Activated naive CD8-positive, alpha-beta T cell treated with anti-CD3 and anti-CD28 coated beads, Interleukin-2, amount 10 ng/mL, durations not matched to agents 7 days and 5 days (primary cell): ENCODE results near the gene DSCAM. TPM values are rescaled to one million over a fixed set of nuclear protein-coding genes. Genes with fewer than 3 reads are reported as not detected.

Experiments used
- ATAC-seq: fragments of 150-1000 bp; cut with Tn5 transposase; one replicate; pipeline ENCODE4 v1.10.0; 2021; ENCODE audit warnings: low read depth, moderate library complexity
- POLR2A ChIA-PET: fragments of 350-600 bp; sonication (Branson Sonifier 250); formaldehyde crosslinking; loops from one replicate; lab custom pipeline; 2021; ENCODE audit warnings: antibody characterized with exemption; lab: Charles Lee
- DNase-seq: peaks from one replicate; pipeline ENCODE4 v3.0.0; 2021
- H3K27ac Mint-ChIP-seq: one replicate; pipeline ENCODE4 v1.8.0; 2022; ENCODE audit warnings: mild to moderate bottlenecking, mixed read lengths
- H3K27me3 Mint-ChIP-seq: one replicate; pipeline ENCODE4 v1.8.0; 2022; ENCODE audit warnings: mild to moderate bottlenecking, moderate library complexity, mixed read lengths
- H3K36me3 Mint-ChIP-seq: one replicate; pipeline ENCODE4 v1.8.0; 2021; ENCODE audit warnings: mild to moderate bottlenecking, mixed read lengths
- H3K4me1 Mint-ChIP-seq: one replicate; pipeline ENCODE4 v1.8.0; 2021; ENCODE audit warnings: mixed read lengths
- H3K4me3 Mint-ChIP-seq: one replicate; pipeline ENCODE4 v1.8.0; 2022; ENCODE audit warnings: mild to moderate bottlenecking, moderate library complexity, mixed read lengths
- H3K9me3 Mint-ChIP-seq: one replicate; pipeline ENCODE4 v1.8.0; 2021; ENCODE audit warnings: mixed read lengths
- total RNA-seq, 2 experiments: library from RNA; stranded (reverse); gene quantifications; one replicate each; pipeline ENCODE4 v1.2.3, GENCODE V29; 2021

The DSCAM gene
- total RNA-seq, 2 experiments from 2014 or later, result not detected

DNA sequence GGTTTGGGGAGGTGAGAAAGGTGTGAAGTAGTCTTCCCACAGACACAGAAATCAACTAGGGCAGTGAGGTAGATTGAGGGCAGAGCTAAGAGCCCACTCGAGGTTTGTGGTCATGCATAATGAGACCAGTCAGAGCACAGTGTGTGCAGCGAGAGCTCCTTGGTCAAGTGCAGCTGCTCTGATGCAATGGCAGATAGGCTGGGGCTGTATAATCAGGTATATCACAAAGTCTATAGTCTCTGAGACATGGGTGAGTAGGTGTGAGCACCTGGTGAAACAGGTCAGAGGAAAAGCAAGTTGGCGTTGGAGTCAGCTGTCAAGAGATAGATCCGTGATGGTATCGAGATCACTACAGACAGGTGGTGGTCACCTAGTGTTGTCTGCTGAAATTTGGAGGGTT is 17.6 kb downstream of the DSCAM start:
- Mint-ChIP-seq H3K4me1 (peaks cover 3% of the 10 kb centered on the region), H3K36me3 (no peaks in the 10 kb centered on the region), H3K27me3 (no peaks in the 10 kb centered on the region), H3K4me3 (no peak overlapping the region), H3K9me3 (no peaks in the 10 kb centered on the region), H3K27ac (no peak overlapping the region)
- POLR2A ChIA-PET, result no interaction called here
- no peak for ATAC-seq
- DNase-seq, result no peak

DNA sequence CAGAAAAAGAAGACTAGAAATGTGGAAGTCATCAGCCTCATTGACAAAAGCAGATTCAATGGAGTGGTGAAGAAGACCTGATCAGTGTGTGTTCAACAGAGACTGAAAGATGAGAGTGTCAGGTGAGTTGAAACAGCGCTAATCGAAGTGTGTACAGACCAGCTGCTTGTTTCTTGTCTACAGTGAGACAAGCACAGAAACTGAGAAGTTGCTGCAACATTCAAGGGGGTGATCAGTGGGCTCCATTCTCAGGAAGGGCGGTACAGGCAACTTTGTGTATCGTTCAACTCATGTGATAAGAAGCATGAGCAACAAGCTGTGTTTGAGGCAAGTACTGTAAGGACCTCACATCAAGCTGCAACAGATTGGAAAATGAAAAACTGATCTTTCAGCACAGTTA is 19.4 kb downstream of the DSCAM start:
- DNase-seq (no peak), ATAC-seq (no peak)
- Mint-ChIP-seq H3K4me3 (no peak overlapping the region), H3K27ac (no peak overlapping the region), H3K4me1 (peaks cover 3% of the 10 kb centered on the region), H3K27me3 (no peaks in the 10 kb centered on the region), H3K9me3 (peaks cover 1% of the 10 kb centered on the region), H3K36me3 (no peaks in the 10 kb centered on the region)
- POLR2A ChIA-PET, result no interaction called here

DNA sequence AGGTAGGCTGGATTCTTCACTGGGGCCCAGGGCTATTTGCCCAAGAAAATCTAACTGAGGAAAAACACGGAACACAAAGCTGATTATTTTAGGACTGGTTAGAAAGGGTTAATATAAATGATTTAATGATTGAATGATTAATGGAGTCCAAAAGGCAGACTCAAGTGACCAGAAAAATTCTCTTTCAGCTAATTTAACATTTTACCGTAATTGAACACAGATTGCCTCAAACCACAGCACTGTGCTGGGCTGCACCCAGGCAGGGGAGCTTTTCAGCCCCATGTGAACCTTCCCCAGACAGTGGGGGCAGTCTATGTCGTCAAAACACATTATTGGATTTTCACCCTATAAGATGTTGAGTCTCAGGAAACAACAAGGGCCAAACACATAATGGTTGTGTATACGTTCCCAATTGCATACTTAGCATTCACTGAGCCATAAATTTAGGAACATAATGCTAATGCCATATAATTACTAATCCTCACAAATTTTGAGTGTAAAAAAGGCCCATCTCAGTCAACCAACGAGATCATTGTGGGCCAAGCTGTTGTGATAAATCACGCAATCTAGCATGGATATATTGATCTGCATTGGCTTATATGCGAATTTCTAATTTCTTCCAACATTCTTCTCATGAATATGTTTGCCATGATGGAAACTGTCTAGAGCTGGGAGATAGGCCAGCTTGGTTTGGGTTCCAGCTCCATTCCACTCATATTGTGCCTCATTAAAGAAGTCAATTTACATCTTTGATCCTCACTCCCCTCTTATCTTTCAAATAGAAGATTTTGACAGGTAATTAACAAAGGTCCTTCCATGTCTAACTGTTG is 27.7 kb downstream of the DSCAM start:
- ATAC-seq, result no peak

DNA sequence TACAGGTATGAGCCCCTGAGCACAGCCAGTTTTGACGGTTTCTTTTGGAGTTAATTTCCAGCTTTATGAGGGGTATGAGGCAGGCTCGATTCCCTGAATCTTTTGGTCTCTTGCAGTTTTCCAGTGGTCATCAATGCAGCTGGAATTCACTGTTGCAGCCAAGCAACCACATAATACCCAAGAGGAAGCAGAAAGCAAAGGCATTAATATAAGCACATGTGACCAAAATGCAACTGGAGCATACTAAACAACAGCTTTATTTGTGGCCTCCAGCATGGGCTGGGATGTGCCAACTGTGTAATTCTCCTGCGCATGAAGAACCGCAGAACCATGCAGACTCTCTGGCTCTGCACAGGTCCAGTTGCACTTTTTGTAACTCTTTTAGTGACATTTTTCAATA is 33.0 kb downstream of the DSCAM start:
- Mint-ChIP-seq H3K9me3 (no peaks in the 10 kb centered on the region), H3K4me3 (no peak overlapping the region), H3K4me1 (no peaks in the 10 kb centered on the region), H3K27ac (no peak overlapping the region), H3K36me3 (no peaks in the 10 kb centered on the region), H3K27me3 (no peaks in the 10 kb centered on the region)
- POLR2A ChIA-PET, result no interaction called here
- ATAC-seq (no peak), DNase-seq (no peak)

More for the DNA sequence above, 27.7 kb downstream of the DSCAM start:
- DNase-seq, result no peak
- Mint-ChIP-seq H3K36me3 (no peaks in the 10 kb centered on the region), H3K27me3 (no peaks in the 10 kb centered on the region), H3K4me1 (no peaks in the 10 kb centered on the region), H3K27ac (no peak overlapping the region), H3K9me3 (peaks cover 3% of the 10 kb centered on the region), H3K4me3 (no peak overlapping the region)
- POLR2A ChIA-PET, result no interaction called here

DNA sequence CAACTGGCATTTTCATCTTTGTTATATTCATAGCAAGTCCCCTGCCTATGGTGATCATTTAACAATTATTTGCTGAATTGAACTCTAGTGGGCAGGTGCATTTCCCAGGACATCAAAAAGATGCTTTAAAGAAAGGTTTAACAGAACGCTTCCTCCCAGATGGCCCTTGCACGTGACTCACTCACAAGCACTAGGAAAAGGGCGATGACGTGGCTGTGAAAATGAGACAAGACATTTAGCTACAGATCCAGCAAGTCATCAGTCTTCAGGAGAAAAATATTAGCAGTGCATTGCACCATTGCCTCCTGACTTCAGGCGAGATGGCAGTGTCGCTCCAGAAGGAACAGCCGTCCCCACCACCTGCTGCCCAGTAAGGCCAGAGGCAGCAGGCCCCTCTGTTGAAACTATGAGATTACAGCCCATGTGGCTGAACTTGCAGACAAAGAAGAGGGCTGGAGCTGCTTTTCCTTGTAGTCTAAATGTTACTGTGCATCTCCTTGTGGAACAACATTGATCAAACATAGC is 37.2 kb downstream of the DSCAM start:
- no peaks in the 10 kb centered on the region for H3K4me1 Mint-ChIP-seq
- POLR2A ChIA-PET, result no interaction called here

DNA sequence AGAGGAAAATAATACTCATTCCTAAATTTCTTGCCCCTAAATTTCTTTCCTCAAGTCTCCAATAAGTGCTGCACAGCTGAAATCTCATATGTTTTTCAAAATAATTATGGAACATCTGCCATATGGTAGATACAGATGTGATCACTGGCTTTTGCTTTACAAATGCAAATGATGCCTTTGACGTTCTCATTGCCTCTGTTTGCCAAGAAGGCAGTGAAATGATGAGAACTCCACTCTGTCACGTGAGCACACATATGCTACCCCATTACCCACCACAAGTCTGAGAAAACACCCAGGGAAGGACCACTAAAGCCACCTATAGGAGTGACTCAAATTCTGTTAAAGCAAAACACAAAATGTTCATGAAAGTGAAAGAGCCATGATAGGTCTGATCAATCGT is 43.9 kb downstream of the DSCAM start:
- Mint-ChIP-seq H3K4me1 (no peaks in the 10 kb centered on the region), H3K4me3 (no peak overlapping the region), H3K27ac (no peak overlapping the region), H3K27me3 (no peaks in the 10 kb centered on the region), H3K36me3 (no peaks in the 10 kb centered on the region), H3K9me3 (peaks cover 11% of the 10 kb centered on the region)
- POLR2A ChIA-PET, result no interaction called here
- no peak for DNase-seq
- ATAC-seq, result no peak

More for the DNA sequence above, 37.2 kb downstream of the DSCAM start:
- Mint-ChIP-seq H3K4me3 (no peak overlapping the region), H3K27ac (no peak overlapping the region), H3K36me3 (no peaks in the 10 kb centered on the region), H3K9me3 (peaks cover 4% of the 10 kb centered on the region), H3K27me3 (no peaks in the 10 kb centered on the region)
- no peak for DNase-seq
- no peak for ATAC-seq

DNA sequence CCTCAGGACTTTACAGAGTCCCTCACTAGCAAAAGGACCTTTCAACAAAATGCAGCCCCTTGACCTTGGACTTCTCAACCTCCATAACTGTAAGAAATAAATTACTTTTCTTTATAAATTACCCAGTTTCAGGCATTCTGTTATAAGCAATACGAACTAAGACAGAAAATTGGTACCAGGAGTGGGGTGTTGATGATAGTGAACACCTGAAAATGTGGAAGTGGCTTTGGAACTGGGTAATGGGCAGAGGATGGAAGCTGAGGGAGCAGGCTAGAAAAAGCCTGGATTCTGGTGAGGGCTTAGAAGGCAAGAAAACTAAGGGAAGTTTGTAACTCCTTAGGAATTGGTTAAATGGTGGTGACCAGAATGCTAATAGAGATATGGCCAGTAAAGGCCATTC is 46.8 kb downstream of the DSCAM start:
- no peaks in the 10 kb centered on the region for H3K36me3 Mint-ChIP-seq
- ATAC-seq (no peak), DNase-seq (no peak)
- H3K4me1 Mint-ChIP-seq, result no peaks in the 10 kb centered on the region
- no peaks in the 10 kb centered on the region for H3K27me3 Mint-ChIP-seq
- POLR2A ChIA-PET, result no interaction called here
- peaks cover 10% of the 10 kb centered on the region for H3K9me3 Mint-ChIP-seq
- no peak overlapping the region for H3K4me3 Mint-ChIP-seq
- H3K27ac Mint-ChIP-seq, result no peak overlapping the region

DNA sequence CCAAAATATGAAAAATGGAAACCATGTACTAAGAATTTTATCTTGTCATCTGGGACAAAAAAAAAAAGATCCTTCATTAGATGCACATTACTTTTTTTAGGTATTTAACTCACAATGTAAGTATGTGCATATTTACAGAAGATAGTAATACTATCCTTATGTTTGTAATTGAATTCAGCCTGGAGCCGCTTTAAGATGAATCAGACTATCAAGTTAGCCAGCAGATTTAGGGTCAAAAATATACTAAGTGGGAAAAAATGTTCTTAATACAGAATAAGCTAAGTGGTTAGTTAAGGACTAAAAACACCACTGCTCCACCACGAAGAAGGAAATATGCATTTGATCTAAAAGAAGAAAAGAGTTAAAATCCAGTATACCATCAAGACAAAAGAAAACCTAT is 49.1 kb downstream of the DSCAM start:
- Mint-ChIP-seq H3K36me3 (no peaks in the 10 kb centered on the region), H3K4me1 (no peaks in the 10 kb centered on the region), H3K27ac (no peak overlapping the region), H3K9me3 (peaks cover 4% of the 10 kb centered on the region), H3K4me3 (no peak overlapping the region), H3K27me3 (no peaks in the 10 kb centered on the region)
- POLR2A ChIA-PET, result no interaction called here
- DNase-seq (no peak), ATAC-seq (no peak)

DNA sequence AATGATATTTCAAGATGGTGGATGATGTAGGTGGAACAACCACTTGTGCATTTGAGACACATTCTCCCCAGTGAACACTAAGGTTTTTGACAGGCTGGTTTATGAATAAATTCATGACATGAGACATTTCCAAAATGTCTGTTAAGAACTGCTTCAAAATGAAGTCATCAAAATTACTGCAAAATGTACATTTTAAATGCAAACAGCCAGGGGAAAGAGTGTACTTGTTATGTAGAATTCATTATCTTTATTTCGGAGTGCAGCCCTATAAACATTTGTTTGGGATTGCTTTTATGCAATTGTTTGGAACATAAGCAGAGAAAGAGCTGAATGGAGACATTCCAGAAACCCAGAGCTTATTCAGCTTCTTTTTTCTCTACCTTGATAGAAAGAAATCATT is 49.5 kb downstream of the DSCAM start:
- Mint-ChIP-seq H3K9me3 (peaks cover 4% of the 10 kb centered on the region), H3K4me1 (no peaks in the 10 kb centered on the region), H3K27ac (no peak overlapping the region), H3K4me3 (no peak overlapping the region), H3K27me3 (no peaks in the 10 kb centered on the region), H3K36me3 (no peaks in the 10 kb centered on the region)
- DNase-seq (no peak), ATAC-seq (no peak)
- POLR2A ChIA-PET, result no interaction called here

DNA sequence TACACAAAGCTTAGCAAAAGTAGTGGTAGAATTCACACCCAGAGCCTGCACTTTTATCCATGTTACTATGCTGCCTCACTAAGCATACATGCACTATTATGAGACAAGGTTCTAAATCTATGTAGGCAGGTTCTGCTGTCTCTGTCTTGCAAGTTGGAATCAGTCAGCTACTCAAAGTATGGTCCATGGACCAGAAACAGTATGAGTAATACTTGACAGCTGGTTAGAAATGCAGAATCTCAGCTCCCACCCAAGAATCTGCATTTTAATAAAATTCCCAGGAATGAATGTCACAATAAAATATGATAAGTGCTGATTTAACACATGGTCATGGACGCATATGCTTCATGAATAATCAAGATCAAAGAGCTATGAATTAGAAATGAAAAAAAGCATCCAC is 50.5 kb downstream of the DSCAM start:
- no peaks in the 10 kb centered on the region for H3K36me3 Mint-ChIP-seq
- POLR2A ChIA-PET, result no interaction called here
- H3K27me3 Mint-ChIP-seq, result no peaks in the 10 kb centered on the region
- peaks cover 4% of the 10 kb centered on the region for H3K9me3 Mint-ChIP-seq
- no peak overlapping the region for H3K27ac Mint-ChIP-seq
- H3K4me3 Mint-ChIP-seq, result no peak overlapping the region
- ATAC-seq, result no peak
- DNase-seq, result no peak
- H3K4me1 Mint-ChIP-seq, result no peaks in the 10 kb centered on the region

DNA sequence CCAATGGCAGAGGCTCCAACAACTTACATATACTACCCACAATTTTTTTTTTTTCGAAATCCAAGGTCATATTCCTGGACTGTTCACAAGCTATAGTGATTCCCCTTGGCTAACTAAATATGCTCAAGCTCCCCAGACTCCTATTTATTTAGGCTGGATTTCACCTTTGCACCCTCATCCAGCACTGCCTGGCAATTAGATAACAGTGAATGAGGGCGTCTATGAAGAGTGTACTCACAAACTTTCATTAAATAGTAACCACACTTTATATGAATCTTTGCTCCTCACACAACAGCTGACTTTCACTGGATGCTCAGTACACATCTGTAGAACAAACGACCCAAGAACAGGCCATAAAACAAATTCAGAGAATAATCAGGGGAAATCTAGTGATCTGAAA is 51.6 kb downstream of the DSCAM start:
- Mint-ChIP-seq H3K27ac (no peak overlapping the region), H3K9me3 (peaks cover 5% of the 10 kb centered on the region), H3K4me3 (no peak overlapping the region), H3K4me1 (no peaks in the 10 kb centered on the region), H3K27me3 (no peaks in the 10 kb centered on the region), H3K36me3 (no peaks in the 10 kb centered on the region)
- no peak for DNase-seq
- ATAC-seq, result no peak
- POLR2A ChIA-PET, result no interaction called here

DNA sequence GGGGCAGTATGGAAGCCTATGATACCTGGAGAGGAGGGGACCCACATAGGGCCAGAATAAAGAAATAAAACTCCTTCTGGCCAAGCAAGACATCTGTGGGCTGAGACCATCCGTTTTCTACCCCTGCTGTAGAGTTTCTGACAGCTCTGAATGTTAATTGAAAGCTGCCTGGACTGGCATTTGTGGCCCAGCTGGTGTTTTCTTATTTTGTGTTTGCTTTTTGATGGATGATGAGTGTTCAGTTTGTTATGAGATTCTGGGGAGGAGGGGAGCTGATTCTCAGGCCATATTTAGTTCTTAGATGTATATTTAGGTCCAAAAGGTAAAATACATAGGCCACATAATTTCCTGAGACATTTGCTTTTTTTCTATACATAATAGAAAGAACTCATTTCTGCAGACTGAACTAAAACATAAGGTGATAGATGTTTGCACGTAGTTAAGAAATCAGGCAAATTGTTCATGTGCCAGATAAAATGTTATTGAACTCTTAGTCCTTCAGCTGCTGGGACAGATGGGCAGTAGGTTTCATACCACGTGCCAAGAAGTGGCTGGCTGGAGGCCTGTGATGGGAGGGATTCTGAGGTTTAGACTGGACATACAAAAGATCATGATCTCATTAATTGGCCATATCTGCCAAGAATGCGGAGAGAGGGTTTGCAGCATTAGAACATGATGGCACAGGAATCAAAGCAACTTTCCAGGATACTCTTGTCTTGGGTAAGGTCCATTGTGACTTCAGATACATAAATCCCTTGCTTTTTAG is 54.1 kb downstream of the DSCAM start:
- POLR2A ChIA-PET, result no interaction called here
- no peak overlapping the region for H3K27ac Mint-ChIP-seq
- no peaks in the 10 kb centered on the region for H3K27me3 Mint-ChIP-seq
- no peak for DNase-seq
- ATAC-seq, result no peak
- H3K9me3 Mint-ChIP-seq, result peaks cover 4% of the 10 kb centered on the region
- H3K36me3 Mint-ChIP-seq, result no peaks in the 10 kb centered on the region
- no peak overlapping the region for H3K4me3 Mint-ChIP-seq
- no peaks in the 10 kb centered on the region for H3K4me1 Mint-ChIP-seq

DNA sequence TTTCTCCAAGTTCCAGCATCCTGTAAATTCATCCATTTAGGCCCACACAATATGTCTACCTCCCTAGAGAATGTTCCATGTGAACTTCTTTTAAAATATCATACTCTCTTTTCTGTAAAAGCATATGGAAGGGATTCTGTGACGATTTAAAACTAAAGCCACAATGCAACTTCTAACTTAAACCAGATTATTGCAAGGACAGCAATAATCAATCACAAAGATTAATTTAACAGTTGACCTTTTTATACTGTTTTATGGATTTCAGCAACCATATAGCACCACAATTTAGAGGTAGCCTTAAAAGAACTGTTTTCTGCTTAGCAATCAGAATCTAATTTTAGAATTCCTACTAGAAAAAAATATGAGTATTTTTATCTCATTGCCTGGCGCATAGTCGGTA is 58.3 kb downstream of the DSCAM start:
- Mint-ChIP-seq H3K36me3 (no peaks in the 10 kb centered on the region), H3K27me3 (no peaks in the 10 kb centered on the region), H3K9me3 (peaks cover 4% of the 10 kb centered on the region), H3K4me3 (no peak overlapping the region), H3K4me1 (no peaks in the 10 kb centered on the region), H3K27ac (no peak overlapping the region)
- DNase-seq (no peak), ATAC-seq (no peak)
- POLR2A ChIA-PET, result no interaction called here

DNA sequence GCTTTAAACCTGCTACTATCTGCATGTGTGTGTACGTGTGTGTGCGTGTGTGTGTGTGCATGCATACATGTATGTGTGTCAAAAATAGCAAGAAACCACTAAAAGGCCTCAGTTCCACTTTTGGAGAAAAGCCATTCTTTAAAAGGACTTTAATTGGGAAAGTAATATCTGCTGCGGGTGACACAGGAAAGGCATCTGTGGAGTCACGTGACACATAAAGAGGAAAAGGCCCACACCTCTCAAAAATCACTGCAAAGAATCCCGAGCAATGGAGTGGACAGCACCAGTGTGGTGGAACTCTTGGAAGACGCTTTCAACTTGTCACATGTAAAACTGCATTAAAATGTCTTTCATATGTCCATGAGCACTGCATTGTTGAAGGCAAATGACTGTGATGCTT is 63.6 kb downstream of the DSCAM start:
- POLR2A ChIA-PET, result no interaction called here
- no peaks in the 10 kb centered on the region for H3K9me3 Mint-ChIP-seq
- H3K4me3 Mint-ChIP-seq, result no peak overlapping the region
- ATAC-seq (no peak), DNase-seq (no peak)
- H3K27ac Mint-ChIP-seq, result no peak overlapping the region
- no peaks in the 10 kb centered on the region for H3K36me3 Mint-ChIP-seq
- H3K4me1 Mint-ChIP-seq, result no peaks in the 10 kb centered on the region
- H3K27me3 Mint-ChIP-seq, result no peaks in the 10 kb centered on the region
